ENCODE results near the gene KLF3. TPM values are rescaled to one million over a fixed set of nuclear protein-coding genes. Genes with fewer than 3 reads are reported as not detected.

KLF3 gene
- total RNA-seq, 1 experiment from 2014 or later: 51.2 TPM

DNA sequence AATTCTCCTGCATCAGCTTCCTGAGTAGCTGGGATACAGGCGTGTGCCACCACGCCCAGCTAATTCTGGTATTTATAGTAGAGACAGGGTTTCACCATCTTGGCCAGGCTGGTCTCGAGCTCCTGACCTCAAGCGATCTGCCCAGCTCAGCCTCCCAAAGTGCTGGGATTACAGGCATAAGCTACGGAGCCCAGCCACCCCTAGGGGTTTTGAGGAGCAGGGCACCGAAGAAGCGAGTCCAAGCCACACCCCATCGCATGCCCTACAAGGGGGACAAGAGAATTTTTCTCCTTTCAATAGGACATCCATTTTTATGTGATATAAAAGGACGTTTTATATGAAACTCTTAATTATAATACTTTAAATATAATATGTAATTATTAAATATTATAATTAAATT, 13.9 kb upstream of the KLF3 start:
- no peaks in the 10 kb centered on the region for H3K36me3 Mint-ChIP-seq (ENCODE audit: insufficient read depth, unreplicated experiment)
- no peak overlapping the region for H3K27ac Mint-ChIP-seq (ENCODE audit: low read depth, unreplicated experiment)
- H3K4me3 Mint-ChIP-seq (ENCODE audit: unreplicated experiment): no peak overlapping the region
- H3K27me3 Mint-ChIP-seq (ENCODE audit: insufficient read depth, unreplicated experiment): no peaks in the 10 kb centered on the region
- no peaks in the 10 kb centered on the region for H3K4me1 Mint-ChIP-seq (ENCODE audit: insufficient read depth, unreplicated experiment)
- no peak for DNase-seq (ENCODE audit: unreplicated experiment)
- TF ChIP-seq, protein P1, sequence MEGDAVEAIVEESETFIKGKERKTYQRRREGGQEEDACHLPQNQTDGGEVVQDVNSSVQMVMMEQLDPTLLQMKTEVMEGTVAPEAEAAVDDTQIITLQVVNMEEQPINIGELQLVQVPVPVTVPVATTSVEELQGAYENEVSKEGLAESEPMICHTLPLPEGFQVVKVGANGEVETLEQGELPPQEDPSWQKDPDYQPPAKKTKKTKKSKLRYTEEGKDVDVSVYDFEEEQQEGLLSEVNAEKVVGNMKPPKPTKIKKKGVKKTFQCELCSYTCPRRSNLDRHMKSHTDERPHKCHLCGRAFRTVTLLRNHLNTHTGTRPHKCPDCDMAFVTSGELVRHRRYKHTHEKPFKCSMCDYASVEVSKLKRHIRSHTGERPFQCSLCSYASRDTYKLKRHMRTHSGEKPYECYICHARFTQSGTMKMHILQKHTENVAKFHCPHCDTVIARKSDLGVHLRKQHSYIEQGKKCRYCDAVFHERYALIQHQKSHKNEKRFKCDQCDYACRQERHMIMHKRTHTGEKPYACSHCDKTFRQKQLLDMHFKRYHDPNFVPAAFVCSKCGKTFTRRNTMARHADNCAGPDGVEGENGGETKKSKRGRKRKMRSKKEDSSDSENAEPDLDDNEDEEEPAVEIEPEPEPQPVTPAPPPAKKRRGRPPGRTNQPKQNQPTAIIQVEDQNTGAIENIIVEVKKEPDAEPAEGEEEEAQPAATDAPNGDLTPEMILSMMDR (IDR thresholded peaks at IDR 0.05; ENCODE audit: unreplicated experiment): no peak
- no TSS peak for BruUV-seq (replicated peaks)
- no peaks in the 10 kb centered on the region for H3K9me3 Mint-ChIP-seq (ENCODE audit: unreplicated experiment)
- CTCF ChIA-PET: interaction anchor here (1.4 kb wide), 1 partner anchor 12 kb away, joined by 5 read pairs; no protein-coding TSS in a partner anchor
- intact Hi-C loops (cut with micrococcal nuclease): no loop called here
- POLR2A ChIA-PET: no interaction called here

DNA sequence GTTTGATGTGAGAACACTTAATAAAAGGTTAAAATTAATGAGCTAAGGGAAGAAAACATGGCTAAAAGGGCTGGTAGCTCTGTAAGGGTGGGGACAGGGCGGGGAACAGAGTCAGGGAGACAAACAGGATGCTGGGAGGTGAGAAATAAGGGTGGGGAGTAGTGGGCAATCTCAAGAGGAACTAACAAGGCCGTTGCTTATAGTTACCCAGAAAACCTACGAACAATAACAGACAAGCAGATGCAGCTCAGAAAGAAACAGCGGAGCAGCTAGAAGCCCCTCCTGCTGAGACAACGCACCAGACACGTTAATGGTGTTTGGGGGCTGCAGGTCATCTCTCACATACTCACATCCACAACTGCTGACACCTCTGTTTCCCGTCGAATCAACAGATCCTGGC, 9.7 kb upstream of the KLF3 start:
- ChIA-PET CTCF (no interaction called here), POLR2A (interaction anchor here (0.6 kb wide), 1 partner anchor 726 kb away, joined by 5 read pairs; no protein-coding TSS in a partner anchor)
- DNase-seq (ENCODE audit: unreplicated experiment): no peak
- intact Hi-C loops (cut with micrococcal nuclease): no loop called here
- H3K36me3 Mint-ChIP-seq (ENCODE audit: insufficient read depth, unreplicated experiment): no peaks in the 10 kb centered on the region
- H3K4me3 Mint-ChIP-seq (ENCODE audit: unreplicated experiment): no peak overlapping the region
- H3K4me1 Mint-ChIP-seq (ENCODE audit: insufficient read depth, unreplicated experiment): no peaks in the 10 kb centered on the region
- BruUV-seq (replicated peaks): no TSS peak
- TF ChIP-seq, protein P1 (IDR thresholded peaks at IDR 0.05; ENCODE audit: unreplicated experiment): no peak
- H3K27ac Mint-ChIP-seq (ENCODE audit: low read depth, unreplicated experiment): no peak overlapping the region
- no peaks in the 10 kb centered on the region for H3K27me3 Mint-ChIP-seq (ENCODE audit: insufficient read depth, unreplicated experiment)
- no peaks in the 10 kb centered on the region for H3K9me3 Mint-ChIP-seq (ENCODE audit: unreplicated experiment)

DNA sequence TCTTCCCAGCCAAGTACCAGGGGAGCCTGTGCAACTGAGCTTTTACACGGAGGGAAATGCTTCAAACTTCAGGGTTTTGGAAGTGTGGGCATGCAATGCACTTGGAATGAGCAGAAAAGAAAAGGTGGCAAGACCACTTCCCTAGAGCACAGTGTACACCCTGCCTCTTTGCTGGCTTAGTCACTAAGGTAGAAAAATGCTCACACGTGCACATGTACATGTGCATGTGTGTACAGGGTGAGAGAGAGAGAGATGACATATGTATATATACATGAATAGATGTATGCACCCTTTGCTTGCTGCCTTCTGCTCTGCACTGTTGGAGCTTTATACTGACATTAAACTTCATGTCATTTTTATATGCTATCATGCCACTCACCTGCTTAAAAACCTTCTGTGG, 7.9 kb upstream of the KLF3 start:
- TF ChIP-seq, protein P1 (IDR thresholded peaks at IDR 0.05; ENCODE audit: unreplicated experiment): no peak
- H3K9me3 Mint-ChIP-seq (ENCODE audit: unreplicated experiment): peaks cover 7% of the 10 kb centered on the region

DNA sequence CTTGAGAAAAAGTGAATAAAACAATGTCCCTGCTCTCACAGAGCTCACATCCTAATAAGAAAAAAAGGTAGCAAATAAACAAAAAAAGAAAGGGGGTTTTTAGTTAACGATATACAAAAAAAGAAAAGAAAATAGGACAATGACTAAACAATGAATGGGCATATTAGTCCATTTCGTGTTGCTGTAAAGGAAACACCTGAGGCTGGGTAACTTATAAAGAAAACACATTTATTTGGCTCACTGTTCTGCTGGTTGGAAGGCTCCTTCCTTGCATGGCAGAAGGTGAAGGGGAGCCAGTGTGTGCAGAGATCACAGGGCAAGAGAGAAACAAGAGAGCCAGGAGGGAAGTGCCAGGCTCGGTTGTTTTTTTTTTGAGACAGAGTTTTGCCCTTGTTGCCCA, 4.7 kb upstream of the KLF3 start:
- ChIA-PET POLR2A (interaction anchor here (1.2 kb wide), 1 partner anchor 22 kb away, joined by 3 read pairs; no protein-coding TSS in a partner anchor), CTCF (interaction anchor here (0.7 to 1.3 kb wide), 6 partner anchors 8 to 475 kb away, joined by 3 to 6 read pairs (median 4); no protein-coding TSS in a partner anchor)
- no peak overlapping the region for H3K27ac Mint-ChIP-seq (ENCODE audit: low read depth, unreplicated experiment)
- intact Hi-C loops (cut with micrococcal nuclease): no loop called here
- DNase-seq (ENCODE audit: unreplicated experiment): no peak
- H3K4me3 Mint-ChIP-seq (ENCODE audit: unreplicated experiment): no peak overlapping the region
- no peaks in the 10 kb centered on the region for H3K27me3 Mint-ChIP-seq (ENCODE audit: insufficient read depth, unreplicated experiment)
- peaks cover 10% of the 10 kb centered on the region for H3K9me3 Mint-ChIP-seq (ENCODE audit: unreplicated experiment)
- TF ChIP-seq, protein P1 (IDR thresholded peaks at IDR 0.05; ENCODE audit: unreplicated experiment): no peak
- no peaks in the 10 kb centered on the region for H3K4me1 Mint-ChIP-seq (ENCODE audit: insufficient read depth, unreplicated experiment)
- BruUV-seq (replicated peaks): no TSS peak
- H3K36me3 Mint-ChIP-seq (ENCODE audit: insufficient read depth, unreplicated experiment): no peaks in the 10 kb centered on the region

More for the DNA sequence above, 7.9 kb upstream of the KLF3 start:
- POLR2A ChIA-PET: interaction anchor here (0.7 kb wide), 1 partner anchor 665 kb away, joined by 3 read pairs; no protein-coding TSS in a partner anchor
- Mint-ChIP-seq H3K27me3 (ENCODE audit: insufficient read depth, unreplicated experiment) (no peaks in the 10 kb centered on the region), H3K27ac (ENCODE audit: low read depth, unreplicated experiment) (no peak overlapping the region), H3K36me3 (ENCODE audit: insufficient read depth, unreplicated experiment) (no peaks in the 10 kb centered on the region), H3K4me1 (ENCODE audit: insufficient read depth, unreplicated experiment) (no peaks in the 10 kb centered on the region), H3K4me3 (ENCODE audit: unreplicated experiment) (no peak overlapping the region)
- DNase-seq (ENCODE audit: unreplicated experiment): no peak
- BruUV-seq (replicated peaks): no TSS peak
- CTCF ChIA-PET: interaction anchor here (0.8 to 0.9 kb wide), 2 partner anchors 39 to 336 kb away, joined by 3 to 4 read pairs; no protein-coding TSS in a partner anchor
- intact Hi-C loops (cut with micrococcal nuclease): no loop called here

Data from MCF 10A (cell line).